ENCODE data around the gene ZGLP1. TPM values are rescaled to one million over a fixed set of nuclear protein-coding genes. Genes with fewer than 3 reads are reported as not detected.

The ZGLP1 gene
- total RNA-seq, 1 donor from 2014 or later: not detected

- intact Hi-C loops (cut with DNase I): no loop called here
- Histone ChIP-seq H3K4me3 (no peak overlapping the region), H3K36me3 (peaks cover 93 to 98% of the 10 kb centered on the region in 2 donors), H3K27me3 (no peaks in the 10 kb centered on the region), H3K9me3 (no peaks in the 10 kb centered on the region), H3K4me1 (no peaks in the 10 kb centered on the region), H3K27ac (no peak overlapping the region)
- no peak for DNase-seq (ENCODE audit: low spot score in 2 of 2)
- no peak for TF ChIP-seq CTCF (IDR thresholded peaks at IDR 0.05)
These were observed 12.5 kb upstream of the ZGLP1 start for GRCh38 chr19:10321874-10322835.

GRCh38 chr19:10321417-10321797 is 11.8 kb upstream of the ZGLP1 start:
- no peaks in the 10 kb centered on the region for H3K27me3 ChIP-seq
- no peaks in the 10 kb centered on the region for H3K9me3 ChIP-seq
- no peak overlapping the region for H3K27ac ChIP-seq
- peaks cover 87 to 97% of the 10 kb centered on the region in 2 donors for H3K36me3 ChIP-seq
- H3K4me3 ChIP-seq: no peak overlapping the region
- intact Hi-C loops (cut with DNase I): no loop called here
- no peak for TF ChIP-seq CTCF (IDR thresholded peaks at IDR 0.05)
- DNase-seq (ENCODE audit: low spot score in 2 of 2): no peak
- no peaks in the 10 kb centered on the region for H3K4me1 ChIP-seq

GRCh38 chr19:10320602-10321416 is 11.2 kb upstream of the ZGLP1 start:
- Histone ChIP-seq H3K4me1 (peaks cover 0 to 3% of the 10 kb centered on the region in 2 donors), H3K27me3 (no peaks in the 10 kb centered on the region), H3K9me3 (no peaks in the 10 kb centered on the region), H3K4me3 (no peak overlapping the region), H3K27ac (no peak overlapping the region), H3K36me3 (peaks cover 81 to 91% of the 10 kb centered on the region in 2 donors)
- DNase-seq (ENCODE audit: low spot score in 2 of 2): no peak
- intact Hi-C loops (cut with DNase I): no loop called here
- no peak for TF ChIP-seq CTCF (IDR thresholded peaks at IDR 0.05)

GRCh38 chr19:10318807-10319682 is 9.4 kb upstream of the ZGLP1 start:
- Histone ChIP-seq H3K36me3 (peaks cover 64 to 74% of the 10 kb centered on the region in 2 donors), H3K27ac (no peak overlapping the region), H3K4me1 (peaks cover 0 to 6% of the 10 kb centered on the region in 2 donors), H3K4me3 (no peak overlapping the region), H3K9me3 (no peaks in the 10 kb centered on the region), H3K27me3 (no peaks in the 10 kb centered on the region)
- TF ChIP-seq CTCF (IDR thresholded peaks at IDR 0.05): no peak
- no peak for DNase-seq (ENCODE audit: low spot score in 2 of 2)
- intact Hi-C loops (cut with DNase I): loop anchor here (5.0 kb wide), 1 partner anchor 63 kb away; the partner anchor contains the start of gene TYK2
